T-cell (primary cell): ENCODE measurements around the gene APH1B. TPM values are rescaled to one million over a fixed set of nuclear protein-coding genes. Genes with fewer than 3 reads are reported as not detected.
A peak's percentile ranks its signal among the peaks of the same experiment; 100 is the strongest.
"Not testable (repeated sequence)": the region's sequence is repeated elsewhere in the genome, so short reads cannot be mapped to it uniquely, and the experiment has no call there.

Source experiments
- ATAC-seq, 4 experiments: fragments of 200-7000 bp in 3 of 4; fragments of 150-1000 bp in 1 of 4; cut with Tn5 transposase; replicated peaks in 1 of 4; 1 replicate in 3 of 4; 2 replicates in 1 of 4; pipeline ENCODE4 v1.10.0; 2021; ENCODE audit warnings: moderate library complexity in 3 of 4, mild to moderate bottlenecking in 2 of 4, moderate number of reproducible peaks in 1 of 4
- CTCF ChIA-PET, 2 donors: fragments of 300-600 bp; sonication (Branson Sonifier 250); formaldehyde crosslinking; loops; one replicate each; lab custom pipeline; 2022; ENCODE audit warnings: antibody characterized with exemption in 2 of 2; lab: Charles Lee
- POLR2A ChIA-PET, 2 donors: fragments of 300-600 bp; sonication (Branson Sonifier 250); formaldehyde crosslinking; loops; one replicate each; lab custom pipeline; 2022; ENCODE audit warnings: antibody characterized with exemption in 2 of 2; lab: Charles Lee
- DNase-seq, 35 experiments: peaks; one replicate each; pipeline versions ENCODE4 v3.0.0 to v3.0.0-alpha.2; 2013 to 2023
- H3K27ac ChIP-seq: one replicate; pipeline ENCODE4 v1.5.1; 2013; ENCODE audit warnings: low read length
- H3K27me3 ChIP-seq, 2 experiments: replicated peaks in 1 of 2; 1 replicate in 1 of 2; 2 replicates in 1 of 2; pipeline versions ENCODE4 v1.6.1 to v1.7.0; 2013; ENCODE audit warnings: low read length in 1 of 2, mixed read lengths in 1 of 2; ENCODE audit not compliant: control insufficient read depth in 2 of 2, insufficient read depth in 2 of 2; ENCODE audit errors: extremely low read depth in 1 of 2
- H3K36me3 ChIP-seq, 2 donors: 1 replicate in 1 of 2; 2 replicates in 1 of 2; pipeline versions ENCODE4 v1.6.1 to v1.7.0; 2013; ENCODE audit warnings: low read length in 1 of 2; ENCODE audit not compliant: control insufficient read depth in 2 of 2, insufficient read depth in 1 of 2; ENCODE audit errors: extremely low read depth in 1 of 2
- H3K4me1 ChIP-seq, 2 experiments: 1 replicate in 1 of 2; 2 replicates in 1 of 2; pipeline versions ENCODE4 v1.6.1 to v1.7.0; 2013; ENCODE audit warnings: low read length in 2 of 2, mixed read lengths in 1 of 2; ENCODE audit not compliant: insufficient read depth in 2 of 2, control insufficient read depth in 1 of 2; ENCODE audit errors: extremely low read depth in 1 of 2
- H3K4me3 ChIP-seq, 2 donors: 1 replicate in 1 of 2; 2 replicates in 1 of 2; pipeline versions ENCODE4 v1.5.1 to v1.7.0; 2013; ENCODE audit warnings: mild to moderate bottlenecking in 2 of 2, low read length in 1 of 2, moderate library complexity in 1 of 2; ENCODE audit not compliant: control insufficient read depth in 1 of 2; ENCODE audit errors: extremely low read depth in 1 of 2
- H3K9me3 ChIP-seq: 2 replicates; pipeline ENCODE4 v1.7.0; 2013
- H3K27ac Mint-ChIP-seq, 2 donors: one replicate each; pipeline ENCODE4 v1.8.0; 2020 to 2021; ENCODE audit warnings: mild to moderate bottlenecking in 2 of 2, mixed read lengths in 2 of 2
- H3K27me3 Mint-ChIP-seq, 2 donors: one replicate each; pipeline ENCODE4 v1.8.0; 2021 to 2022; ENCODE audit warnings: mixed read lengths in 2 of 2
- H3K36me3 Mint-ChIP-seq: one replicate; pipeline ENCODE4 v1.8.0; 2021; ENCODE audit warnings: mixed read lengths
- H3K4me1 Mint-ChIP-seq, 3 donors: one replicate each; pipeline ENCODE4 v1.8.0; 2020 to 2022; ENCODE audit warnings: mixed read lengths in 3 of 3, mild to moderate bottlenecking in 1 of 3
- H3K4me3 Mint-ChIP-seq, 3 donors: one replicate each; pipeline ENCODE4 v1.8.0; 2020 to 2022; ENCODE audit warnings: mild to moderate bottlenecking in 3 of 3, mixed read lengths in 3 of 3, moderate library complexity in 3 of 3
- H3K9me3 Mint-ChIP-seq, 3 donors: one replicate each; pipeline ENCODE4 v1.8.0; 2020 to 2022; ENCODE audit warnings: mixed read lengths in 3 of 3
- WGBS: methylation state at CpG from one replicate; pipeline ENCODE4 v1.1.5; 2013; ENCODE audit warnings: missing lambda C conversion rate; ENCODE audit not compliant: insufficient coverage; 5-methylcytosine and 5-hydroxymethylcytosine counted together
- total RNA-seq, 35 experiments: library from RNA in 6 of 35; stranded (reverse) in 6 of 35; fragments of 120-200 nt in 1 of 35; gene quantifications; one replicate each; pipeline versions ENCODE4 v1.2.1 to v1.2.4 and lab custom pipeline; 2013 to 2026

The APH1B gene
- total RNA-seq, 5 donors from 2014 or later (not counting 1 experiment from before 2014, with no cell fraction given), result 17.0 to 27.4 (median 20.9) TPM

- Mint-ChIP-seq H3K27ac (peak overlapping the region in 1 of 2 donors; percentile 11), H3K36me3 (peaks cover 19% of the 10 kb centered on the region), H3K4me3 (peak overlapping the region in 1 of 3 donors; percentile 51), H3K27me3 (no peaks in the 10 kb centered on the region), H3K9me3 (no peaks in the 10 kb centered on the region), H3K4me1 (peaks cover 80 to 88% (median 84%) of the 10 kb centered on the region in 3 donors)
- Histone ChIP-seq H3K9me3 (no peaks in the 10 kb centered on the region), H3K27ac (peak overlapping the region; percentile 79), H3K4me1 (peaks cover 23 to 27% of the 10 kb centered on the region in 2 experiments), H3K27me3 (no peaks in the 10 kb centered on the region), H3K4me3 (no peak overlapping the region), H3K36me3 (peaks cover 0 to 12% of the 10 kb centered on the region in 2 donors)
- DNase-seq (no peak), ATAC-seq (no peak)
- ChIA-PET CTCF (interaction anchor here (0.5 to 1.4 kb wide), 9 partner anchors 22 to 586 kb away, joined by 3 to 6 read pairs (median 4); partner anchors contain the start of gene RPS27L (in 1 of the 2)), POLR2A (interaction anchor here (0.5 to 2.9 kb wide), 19 partner anchors 15 to 372 kb away, joined by 3 to 20 read pairs (median 4); partner anchors contain the start of gene RAB8B (in 1 of the 2))
- no CpG with 5 or more reads among the region's 5 CpGs for WGBS
Measured at GRCh38 chr15:63232943-63233342, 44.5 kb upstream of the APH1B start.

DNA sequence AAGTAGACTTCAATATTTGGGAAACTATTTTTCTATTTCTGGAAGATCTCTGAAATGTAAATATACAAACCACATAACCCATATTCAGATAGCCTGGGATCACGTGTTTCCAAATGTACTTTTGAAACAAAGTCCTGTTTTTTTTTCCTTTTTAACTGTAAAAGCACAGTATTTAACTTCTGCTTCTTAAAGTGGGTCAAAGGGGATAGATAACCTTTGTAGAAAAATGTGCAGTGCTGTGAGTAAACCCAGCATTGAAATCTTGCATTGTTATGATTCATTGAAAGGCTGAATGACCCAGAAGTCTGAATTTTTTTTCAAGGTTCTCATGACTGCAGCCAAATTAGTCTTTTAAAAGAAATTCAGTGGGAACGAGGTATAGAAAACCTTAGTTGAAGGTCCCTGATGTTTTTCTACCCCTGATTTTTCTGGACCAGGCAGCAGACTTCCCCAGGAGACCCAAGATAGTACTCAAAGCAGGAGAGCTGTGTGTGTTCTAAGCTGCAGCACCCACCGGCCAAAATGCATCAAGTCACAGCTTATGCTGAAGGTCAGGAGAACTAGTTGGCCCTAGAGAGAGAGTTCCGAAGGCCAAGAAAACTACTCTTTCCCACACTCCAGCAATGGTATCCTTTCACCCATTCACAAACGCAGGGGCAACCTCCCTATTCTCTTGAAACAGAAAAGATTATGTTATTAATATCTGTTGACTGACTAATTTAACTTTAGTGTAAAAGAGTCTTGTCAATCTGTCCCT, 43.6 kb upstream of the APH1B start:
- peaks cover 26 to 32% of the 10 kb centered on the region in 2 experiments for H3K4me1 ChIP-seq

DNA sequence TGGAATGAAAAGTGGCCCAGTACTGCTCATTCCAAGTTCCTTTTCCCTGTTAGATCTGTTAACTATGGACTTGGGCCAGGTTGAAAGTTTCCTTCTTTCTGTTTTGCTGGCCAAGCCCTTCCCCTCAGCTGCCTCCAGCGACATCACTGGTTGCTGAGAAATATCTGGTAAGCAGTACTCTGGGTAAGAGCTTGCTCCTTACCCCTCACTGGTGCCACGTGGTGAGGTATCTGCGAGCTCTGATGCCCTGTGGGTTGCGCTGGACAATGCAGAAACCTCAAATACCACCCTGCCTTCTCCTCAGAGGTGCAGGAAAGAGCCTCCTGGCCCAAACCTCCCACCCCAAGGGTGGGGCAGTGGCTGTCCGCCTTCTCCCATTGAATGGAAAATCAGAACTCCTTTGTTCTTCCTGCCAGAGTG, 42.9 kb upstream of the APH1B start:
- DNase-seq, result no peak
- 100% methylated on average over 1 of the region's 5 CpGs for WGBS
- POLR2A ChIA-PET, result no interaction called here
- Histone ChIP-seq H3K27me3 (no peaks in the 10 kb centered on the region), H3K9me3 (no peaks in the 10 kb centered on the region), H3K4me1 (peaks cover 31 to 33% of the 10 kb centered on the region in 2 experiments), H3K4me3 (no peak overlapping the region), H3K27ac (no peak overlapping the region), H3K36me3 (peaks cover 0 to 9% of the 10 kb centered on the region in 2 donors)
- ATAC-seq, result no peak
- CTCF ChIA-PET, result no interaction called here
- H3K27me3 Mint-ChIP-seq, result no peaks in the 10 kb centered on the region
- H3K4me1 Mint-ChIP-seq, result peaks cover 78 to 86% (median 79%) of the 10 kb centered on the region in 3 donors
- H3K4me3 Mint-ChIP-seq, result peak overlapping the region in 1 of 3 donors; percentile 43
- H3K27ac Mint-ChIP-seq, result peak overlapping the region; percentile 42 to 61
- H3K9me3 Mint-ChIP-seq, result no peaks in the 10 kb centered on the region
- peaks cover 19% of the 10 kb centered on the region for H3K36me3 Mint-ChIP-seq

More for the DNA sequence above, 43.6 kb upstream of the APH1B start:
- Histone ChIP-seq H3K27ac (peak overlapping the region; percentile 79), H3K27me3 (no peaks in the 10 kb centered on the region), H3K4me3 (no peak overlapping the region), H3K36me3 (peaks cover 0 to 9% of the 10 kb centered on the region in 2 donors), H3K9me3 (no peaks in the 10 kb centered on the region)
- no peaks in the 10 kb centered on the region for H3K9me3 Mint-ChIP-seq
- ChIA-PET CTCF (interaction anchor here (1.0 to 1.4 kb wide), 2 partner anchors 37 to 186 kb away, joined by 3 to 4 read pairs; no protein-coding TSS in a partner anchor), POLR2A (interaction anchor here (0.7 to 2.9 kb wide), 3 partner anchors 16 to 58 kb away, joined by 3 to 20 read pairs (median 10); no protein-coding TSS in a partner anchor)
- H3K27ac Mint-ChIP-seq, result peak overlapping the region; percentile 42 to 61
- no peak for DNase-seq
- ATAC-seq, result no peak
- WGBS, result 83% methylated on average over 1 of the region's 5 CpGs
- peaks cover 81 to 88% (median 82%) of the 10 kb centered on the region in 3 donors for H3K4me1 Mint-ChIP-seq
- no peaks in the 10 kb centered on the region for H3K27me3 Mint-ChIP-seq
- H3K4me3 Mint-ChIP-seq, result no peak overlapping the region
- H3K36me3 Mint-ChIP-seq, result peaks cover 19% of the 10 kb centered on the region

DNA sequence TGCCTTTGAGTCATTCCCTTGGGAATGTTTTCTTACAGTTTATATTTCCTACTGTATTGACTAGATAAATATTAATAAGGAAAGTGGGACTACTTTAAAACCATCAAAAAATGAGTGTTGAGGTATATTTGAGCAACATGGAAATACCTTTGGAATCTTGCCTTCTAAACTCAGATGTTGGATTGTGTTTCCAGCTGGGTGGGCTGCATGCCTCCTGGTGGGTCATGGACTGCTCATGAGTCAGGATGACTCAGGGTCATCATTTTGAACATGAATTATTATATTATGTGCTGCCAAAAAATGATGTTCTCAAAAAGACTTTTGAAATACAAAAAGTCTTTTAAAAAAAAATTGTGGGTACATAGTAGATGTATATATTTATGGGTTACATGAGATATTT, 41.1 kb upstream of the APH1B start:
- peaks cover 0 to 9% of the 10 kb centered on the region in 2 donors for H3K36me3 ChIP-seq
- ChIA-PET CTCF (no interaction called here), POLR2A (no interaction called here)

GRCh38 chr15:63237086-63237485, 40.3 kb upstream of the APH1B start:
- POLR2A ChIA-PET, result interaction anchor here in 1 of 2 donors (0.6 to 1.0 kb wide), 2 partner anchors 9 to 44 kb away, joined by 3 read pairs; no protein-coding TSS in a partner anchor
- Mint-ChIP-seq H3K27ac (peak overlapping the region; percentile 0 to 19), H3K36me3 (peaks cover 23% of the 10 kb centered on the region), H3K4me1 (peaks cover 74 to 79% (median 76%) of the 10 kb centered on the region in 3 donors)
- no CpG with 5 or more reads among the region's 1 CpG for WGBS
- not testable (repeated sequence) for H3K36me3 ChIP-seq, H3K4me3 Mint-ChIP-seq, DNase-seq, H3K27me3 ChIP-seq, H3K27me3 Mint-ChIP-seq, ATAC-seq, H3K9me3 Mint-ChIP-seq, H3K9me3 ChIP-seq, H3K4me3 ChIP-seq, H3K27ac ChIP-seq
- peaks cover 26 to 30% of the 10 kb centered on the region in 2 experiments for H3K4me1 ChIP-seq
- CTCF ChIA-PET, result interaction anchor here in 1 of 2 donors (2.4 kb wide), 1 partner anchor 45 kb away, joined by 8 read pairs; no protein-coding TSS in a partner anchor

More for the DNA sequence above, 41.1 kb upstream of the APH1B start:
- Histone ChIP-seq H3K9me3 (no peaks in the 10 kb centered on the region), H3K4me3 (no peak overlapping the region), H3K27ac (no peak overlapping the region), H3K27me3 (no peaks in the 10 kb centered on the region), H3K4me1 (peaks cover 30 to 31% of the 10 kb centered on the region in 2 experiments)
- Mint-ChIP-seq H3K36me3 (peaks cover 19% of the 10 kb centered on the region), H3K4me3 (no peak overlapping the region), H3K4me1 (peaks cover 76 to 80% (median 80%) of the 10 kb centered on the region in 3 donors), H3K27ac (no peak overlapping the region), H3K27me3 (no peaks in the 10 kb centered on the region), H3K9me3 (no peaks in the 10 kb centered on the region)
- DNase-seq, result no peak
- no peak for ATAC-seq

DNA sequence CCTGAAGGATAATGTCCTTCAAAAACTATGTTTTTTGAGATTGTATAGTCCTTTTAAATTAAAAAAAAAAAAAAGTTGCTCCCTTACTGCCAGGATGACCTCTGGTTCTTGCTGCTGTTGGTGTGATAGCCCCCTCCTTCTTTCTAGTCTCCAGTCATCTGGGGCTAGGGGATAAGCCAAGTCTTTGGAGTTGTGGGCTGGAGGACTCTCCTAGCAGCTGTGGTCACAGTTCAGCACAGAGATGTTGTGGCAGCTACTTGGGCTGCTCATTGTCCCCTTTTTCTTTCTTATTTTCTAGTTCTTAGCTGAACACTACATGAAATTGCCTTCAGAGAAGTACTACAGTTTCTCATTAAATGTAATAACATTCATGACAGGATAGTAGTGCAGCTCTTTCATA, 39.2 kb upstream of the APH1B start:
- Histone ChIP-seq H3K27me3 (no peaks in the 10 kb centered on the region), H3K9me3 (no peaks in the 10 kb centered on the region), H3K36me3 (peaks cover 0 to 9% of the 10 kb centered on the region in 2 donors), H3K4me3 (no peak overlapping the region), H3K4me1 (peaks cover 16 to 26% of the 10 kb centered on the region in 2 experiments), H3K27ac (no peak overlapping the region)
- H3K4me1 Mint-ChIP-seq, result peaks cover 73 to 76% (median 73%) of the 10 kb centered on the region in 3 donors
- H3K27me3 Mint-ChIP-seq, result no peaks in the 10 kb centered on the region
- no peak overlapping the region for H3K27ac Mint-ChIP-seq
- H3K36me3 Mint-ChIP-seq, result peaks cover 27% of the 10 kb centered on the region
- no peak overlapping the region for H3K4me3 Mint-ChIP-seq
- ChIA-PET POLR2A (interaction anchor here (0.6 to 1.5 kb wide), 5 partner anchors 9 to 53 kb away, joined by 3 to 5 read pairs (median 4); no protein-coding TSS in a partner anchor), CTCF (interaction anchor here in 1 of 2 donors (2.4 kb wide), 1 partner anchor 46 kb away, joined by 8 read pairs; no protein-coding TSS in a partner anchor)
- ATAC-seq, result no peak
- peaks cover 0 to under 1% (median 0%) of the 10 kb centered on the region in 3 donors for H3K9me3 Mint-ChIP-seq
- no peak for DNase-seq
